ENCODE measurements around the gene CA14. TPM values are rescaled to one million over a fixed set of nuclear protein-coding genes. Genes with fewer than 3 reads are reported as not detected.
A peak's percentile ranks its signal among the peaks of the same experiment; 100 is the strongest.

Gene CA14
- total and polyA plus RNA-seq, 9 of the 15 experiments (the other 6 are each of a cell fraction or from before 2014, with no cell fraction given), result 0.13 to 0.57 (median 0.26) TPM; not detected in 1

DNA sequence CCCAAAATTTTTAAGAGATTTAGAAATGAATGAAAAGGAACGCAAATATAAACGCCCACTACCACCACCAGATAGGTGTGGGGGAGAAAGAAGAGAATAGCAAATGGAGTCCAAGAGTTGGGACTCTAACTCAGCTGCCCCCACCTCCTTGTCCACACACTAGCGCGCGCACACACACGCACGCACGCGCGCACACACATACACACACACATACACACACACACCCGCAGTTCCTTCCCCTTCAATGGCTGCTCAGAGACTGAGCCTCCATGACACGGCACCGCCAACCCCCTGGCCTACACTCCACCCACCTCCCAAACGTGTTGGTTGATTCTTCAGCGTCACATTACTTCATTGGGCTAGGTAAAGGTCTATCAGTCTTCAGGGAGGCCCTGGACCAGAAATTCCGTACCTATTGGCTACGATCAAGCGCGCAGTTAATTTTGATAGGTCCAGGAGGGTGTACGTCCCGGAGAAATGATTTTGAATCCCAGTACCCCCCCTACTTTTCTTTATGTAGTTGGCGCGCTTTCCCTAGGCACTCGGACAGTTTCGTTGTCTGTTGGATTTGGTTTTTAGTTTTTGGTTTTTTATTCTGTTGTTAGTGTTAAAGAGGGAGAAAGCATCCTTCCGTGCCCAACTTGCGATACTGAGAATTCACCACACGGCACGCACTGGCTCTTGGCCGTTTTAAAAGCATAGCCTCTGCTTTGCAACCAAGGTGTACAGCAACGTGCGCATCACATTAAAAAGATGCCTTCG is 21.5 kb upstream of the CA14 start, which contains the start of gene ANP32E (continued):
- TF ChIP-seq ESRRA (IDR thresholded peaks at IDR 0.05; ENCODE audit: borderline replicate concordance, low read depth) (peak; percentile 38), KAT2B (IDR thresholded peaks at IDR 0.05; ENCODE audit: low read depth, low read length) (no peak), DMBX1 (CRISPR knock-in tag; IDR thresholded peaks at IDR 0.05; ENCODE audit: borderline replicate concordance) (no peak), NONO (IDR thresholded peaks at IDR 0.05; ENCODE audit: low read depth in 2 of 2, low read length in 1 of 2) (peak in 1 of 2 experiments; percentile 36; a peak in 1 of 4 replicates), SMARCA4 (IDR thresholded peaks at IDR 0.05) (peak; percentile 56; the same call in 1 of the 2 replicates), ASH1L (IDR thresholded peaks at IDR 0.05; ENCODE audit: borderline replicate concordance, low read depth, partially characterized antibody) (peak; percentile 98), NCOA2 (IDR thresholded peaks at IDR 0.05; ENCODE audit: partially characterized antibody in 2 of 2) (no peak), LCOR (CRISPR knock-in tag; IDR thresholded peaks at IDR 0.05) (peak; percentile 10; the same call in 1 of the 2 replicates), HDGF (IDR thresholded peaks at IDR 0.05) (no peak), RBM17 (IDR thresholded peaks at IDR 0.05; ENCODE audit: borderline replicate concordance, low read depth, low read length) (no peak)

DNA sequence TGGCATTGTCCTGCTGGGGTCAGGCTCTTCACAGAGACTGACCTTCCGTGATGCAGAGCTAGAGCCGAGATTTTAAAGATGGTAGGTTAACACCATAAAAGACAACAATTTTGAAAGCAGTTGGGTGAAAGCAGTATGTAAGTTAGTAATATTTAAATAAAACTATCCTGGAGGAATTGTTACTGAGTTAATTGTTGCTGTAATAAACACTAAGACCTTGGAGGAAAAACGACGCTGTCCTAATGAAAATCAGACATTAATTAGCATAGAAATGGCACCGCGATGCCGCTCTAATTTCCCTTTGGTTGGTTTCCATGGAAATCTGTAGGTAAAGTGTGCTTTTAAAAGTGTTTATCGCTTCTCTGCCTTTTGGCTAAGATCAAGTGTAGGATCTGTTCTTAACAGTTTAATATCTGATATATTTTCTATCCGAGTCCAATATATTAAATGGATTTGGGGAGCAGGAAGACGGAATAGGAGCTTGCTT is 20.9 kb upstream of the CA14 start:
- Histone ChIP-seq H3K27me3 (ENCODE audit: control insufficient read depth in 2 of 2, insufficient read depth in 2 of 2, low read length in 2 of 2) (no peaks in the 10 kb centered on the region), H3K4me1 (replicated peaks in 1 of 2; ENCODE audit: control insufficient read depth in 2 of 2, insufficient read depth in 2 of 2, low read length in 2 of 2) (peaks cover 13 to 16% of the 10 kb centered on the region in 2 experiments; a peak in 4 of 5 replicates), H3K36me3 (ENCODE audit: control insufficient read depth, insufficient read depth, low read length) (peaks cover 9% of the 10 kb centered on the region; the same call in 2 of the 3 replicates), H3K4me3 (peak overlapping the region; percentile 95), H3K9me3 (replicated peaks; ENCODE audit: control insufficient read depth, insufficient read depth, low read depth, low read length) (no peaks in the 10 kb centered on the region), H3K4me2 (ENCODE audit: insufficient read depth, low read length) (peak overlapping the region; percentile 89), H3K9me1 (ENCODE audit: control insufficient read depth, insufficient read depth, low read length) (no peaks in the 10 kb centered on the region), H3K79me2 (ENCODE audit: control insufficient read depth, insufficient read depth, low read length) (peaks cover 49% of the 10 kb centered on the region), H2AFZ (ENCODE audit: low read depth, low read length) (peak overlapping the region; percentile 90), H3K27ac (ENCODE audit: extremely low read depth, low read depth, low read length) (peak overlapping the region; percentile 95), H4K20me1 (replicated peaks; ENCODE audit: control insufficient read depth, insufficient read depth, low read length) (no peaks in the 10 kb centered on the region; the same call in 1 of the 2 replicates), H3K9ac (ENCODE audit: insufficient read depth in 1 of 2, low read depth in 2 of 2, low read length in 2 of 2) (peak overlapping the region; percentile 86 to 97; a peak in 3 of 4 replicates)
- BruUV-seq (replicated peaks), result no TSS peak
- FAIRE-seq (no peak), ATAC-seq (no peak), DNase-seq (ENCODE audit: extremely low read depth in 1 of 4, low spot score in 3 of 4) (peak in 1 of 4 experiments; percentile 59)
- intact Hi-C loops (cut with micrococcal nuclease) (no loop called here), in situ Hi-C loops (cut with MboI) (no loop called here)
- WGBS (ENCODE audit: insufficient coverage, low coverage, missing lambda C conversion rate), result 62% methylated on average over 10 of the region's 10 CpGs
- POLR2A ChIA-PET, result interaction anchor here (0.5 to 1.0 kb wide), 4 partner anchors 8 to 763 kb away, joined by 3 read pairs; no protein-coding TSS in a partner anchor
- CTCF ChIA-PET (ENCODE audit: low intra/inter-chr PET ratio), result no interaction called here
- TF ChIP-seq, protein P1, sequence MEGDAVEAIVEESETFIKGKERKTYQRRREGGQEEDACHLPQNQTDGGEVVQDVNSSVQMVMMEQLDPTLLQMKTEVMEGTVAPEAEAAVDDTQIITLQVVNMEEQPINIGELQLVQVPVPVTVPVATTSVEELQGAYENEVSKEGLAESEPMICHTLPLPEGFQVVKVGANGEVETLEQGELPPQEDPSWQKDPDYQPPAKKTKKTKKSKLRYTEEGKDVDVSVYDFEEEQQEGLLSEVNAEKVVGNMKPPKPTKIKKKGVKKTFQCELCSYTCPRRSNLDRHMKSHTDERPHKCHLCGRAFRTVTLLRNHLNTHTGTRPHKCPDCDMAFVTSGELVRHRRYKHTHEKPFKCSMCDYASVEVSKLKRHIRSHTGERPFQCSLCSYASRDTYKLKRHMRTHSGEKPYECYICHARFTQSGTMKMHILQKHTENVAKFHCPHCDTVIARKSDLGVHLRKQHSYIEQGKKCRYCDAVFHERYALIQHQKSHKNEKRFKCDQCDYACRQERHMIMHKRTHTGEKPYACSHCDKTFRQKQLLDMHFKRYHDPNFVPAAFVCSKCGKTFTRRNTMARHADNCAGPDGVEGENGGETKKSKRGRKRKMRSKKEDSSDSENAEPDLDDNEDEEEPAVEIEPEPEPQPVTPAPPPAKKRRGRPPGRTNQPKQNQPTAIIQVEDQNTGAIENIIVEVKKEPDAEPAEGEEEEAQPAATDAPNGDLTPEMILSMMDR (IDR thresholded peaks at IDR 0.05 in 2 of 3, conservative IDR thresholded peaks at IDR 0.05 in 1 of 3; ENCODE audit: insufficient read depth in 2 of 3, low read depth in 1 of 3, low read length in 3 of 3), result peak; percentile 21 to 45 (median 32); a peak in 2 of 6 replicates
- TF ChIP-seq ZZZ3 (IDR thresholded peaks at IDR 0.05), result no peak
- peak; percentile 5; the same call in 1 of the 2 replicates for TF ChIP-seq SMAD4 (CRISPR knock-in tag; conservative IDR thresholded peaks at IDR 0.05)
- TF ChIP-seq XRCC5 (IDR thresholded peaks at IDR 0.05; ENCODE audit: low read depth, low read length), result no peak
- no peak for TF ChIP-seq TBL1XR1 (IDR thresholded peaks at IDR 0.05; ENCODE audit: low read length in 2 of 2)
- TF ChIP-seq, protein P2, sequence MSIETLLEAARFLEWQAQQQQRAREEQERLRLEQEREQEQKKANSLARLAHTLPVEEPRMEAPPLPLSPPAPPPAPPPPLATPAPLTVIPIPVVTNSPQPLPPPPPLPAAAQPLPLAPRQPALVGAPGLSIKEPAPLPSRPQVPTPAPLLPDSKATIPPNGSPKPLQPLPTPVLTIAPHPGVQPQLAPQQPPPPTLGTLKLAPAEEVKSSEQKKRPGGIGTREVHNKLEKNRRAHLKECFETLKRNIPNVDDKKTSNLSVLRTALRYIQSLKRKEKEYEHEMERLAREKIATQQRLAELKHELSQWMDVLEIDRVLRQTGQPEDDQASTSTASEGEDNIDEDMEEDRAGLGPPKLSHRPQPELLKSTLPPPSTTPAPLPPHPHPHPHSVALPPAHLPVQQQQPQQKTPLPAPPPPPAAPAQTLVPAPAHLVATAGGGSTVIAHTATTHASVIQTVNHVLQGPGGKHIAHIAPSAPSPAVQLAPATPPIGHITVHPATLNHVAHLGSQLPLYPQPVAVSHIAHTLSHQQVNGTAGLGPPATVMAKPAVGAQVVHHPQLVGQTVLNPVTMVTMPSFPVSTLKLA (conservative IDR thresholded peaks at IDR 0.05), result 0 out of 4 replicates have a peak, but pooled peaks have one; percentile 2 to 11

All from K562 (cell line).